HTERT RPE-1 (cell line): ENCODE data around the gene REPIN1.
"Not testable (repeated sequence)": the region's sequence is repeated elsewhere in the genome, so short reads cannot be mapped to it uniquely, and the experiment has no call there.

Experiments
- in situ Hi-C: fragments of 300-500 bp; cut with MboI; formaldehyde crosslinking; loops from 4 replicates; pipeline ENCODE4 v1.14.3; 2020; ENCODE audit warnings: low sequenced_read_pairs

REPIN1 gene

GRCh38 chr7:150374472-150374871, 5.8 kb downstream of the REPIN1 start:
- in situ Hi-C loops, result no loop called here

DNA sequence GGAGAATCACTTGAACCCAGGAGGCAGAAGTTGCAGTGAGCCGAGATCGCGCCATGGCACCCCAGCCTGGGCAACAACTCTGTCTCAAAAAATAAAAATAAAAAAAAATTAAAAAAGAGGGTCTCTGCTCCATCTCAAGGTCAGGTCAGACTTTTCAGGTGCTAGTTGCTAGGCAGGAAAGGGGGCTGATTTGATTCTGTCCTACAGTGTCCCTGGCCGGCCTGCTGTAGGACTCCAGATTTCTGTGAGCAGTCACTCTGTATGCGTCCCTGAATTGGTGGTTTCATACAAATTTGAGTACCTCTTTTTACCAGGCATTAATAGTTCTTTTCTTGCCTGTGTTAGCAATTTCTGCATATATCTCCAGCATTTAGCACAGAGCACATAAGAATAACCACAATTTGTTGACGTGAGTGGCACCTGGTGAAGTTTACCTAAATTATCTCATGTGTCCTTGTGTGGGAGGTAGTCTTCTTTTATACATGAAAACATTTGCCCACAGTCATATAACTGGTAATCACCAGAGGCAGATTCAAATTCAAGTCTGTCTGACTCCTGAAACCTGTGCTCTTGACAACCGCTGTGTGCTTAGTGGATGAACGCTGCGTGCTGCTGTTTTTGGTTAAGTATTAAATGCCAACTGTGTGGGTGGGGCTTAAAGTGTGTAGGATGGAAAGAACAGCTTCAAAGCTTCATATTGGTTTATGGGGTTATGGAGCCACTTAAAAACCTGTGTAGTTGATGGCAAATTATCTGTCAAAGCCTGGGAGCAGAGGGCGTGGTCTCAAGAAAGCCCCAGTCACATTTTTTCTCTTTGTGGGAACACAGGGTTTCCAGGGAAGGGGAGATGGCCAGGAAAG, 7.3 kb downstream of the REPIN1 start:
- in situ Hi-C loops, result no loop called here

DNA sequence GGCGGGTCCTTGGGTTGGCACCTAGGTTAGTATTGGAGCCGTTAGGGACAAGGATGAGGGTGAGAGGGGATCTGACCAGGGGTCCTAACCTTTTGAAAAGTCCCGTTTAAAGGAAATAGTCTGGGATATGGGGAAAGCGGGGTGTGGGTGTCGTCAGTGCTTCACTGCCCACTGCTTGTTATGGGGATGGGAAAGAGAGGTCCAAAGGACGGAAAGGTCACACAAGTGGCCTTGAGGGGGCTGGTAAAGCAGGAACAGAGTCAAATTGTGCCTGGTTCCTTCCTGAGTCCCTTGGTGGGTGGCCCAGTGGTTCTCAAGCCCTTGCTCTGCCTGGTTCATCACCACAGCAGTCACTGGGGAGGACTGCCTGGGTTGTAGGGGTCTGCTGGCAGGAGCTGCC, 7.9 kb downstream of the REPIN1 start:
- in situ Hi-C loops, result no loop called here

DNA sequence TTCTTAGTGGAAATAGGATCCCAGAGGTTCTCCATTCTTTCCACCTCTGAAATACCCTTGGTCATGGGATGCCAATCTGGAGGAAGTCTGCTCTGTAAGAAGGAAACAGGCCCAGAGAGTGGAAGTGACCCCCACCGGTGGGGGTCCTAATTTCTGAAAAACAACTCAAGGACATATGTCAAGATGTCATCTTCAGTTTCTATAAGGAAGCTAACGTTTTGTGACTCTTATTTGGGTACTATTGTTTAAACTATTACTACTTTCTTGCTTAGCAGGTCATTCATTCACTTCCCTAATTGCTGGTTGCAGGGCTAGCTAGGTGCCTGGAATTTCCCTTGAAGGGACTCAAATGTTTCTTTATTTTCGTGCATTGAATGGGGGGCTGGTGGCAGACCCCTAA, 8.6 kb downstream of the REPIN1 start:
- in situ Hi-C loops, result no loop called here

- in situ Hi-C loops, result no loop called here
These were observed 9.0 kb downstream of the REPIN1 start for GRCh38 chr7:150377635-150378034.

DNA sequence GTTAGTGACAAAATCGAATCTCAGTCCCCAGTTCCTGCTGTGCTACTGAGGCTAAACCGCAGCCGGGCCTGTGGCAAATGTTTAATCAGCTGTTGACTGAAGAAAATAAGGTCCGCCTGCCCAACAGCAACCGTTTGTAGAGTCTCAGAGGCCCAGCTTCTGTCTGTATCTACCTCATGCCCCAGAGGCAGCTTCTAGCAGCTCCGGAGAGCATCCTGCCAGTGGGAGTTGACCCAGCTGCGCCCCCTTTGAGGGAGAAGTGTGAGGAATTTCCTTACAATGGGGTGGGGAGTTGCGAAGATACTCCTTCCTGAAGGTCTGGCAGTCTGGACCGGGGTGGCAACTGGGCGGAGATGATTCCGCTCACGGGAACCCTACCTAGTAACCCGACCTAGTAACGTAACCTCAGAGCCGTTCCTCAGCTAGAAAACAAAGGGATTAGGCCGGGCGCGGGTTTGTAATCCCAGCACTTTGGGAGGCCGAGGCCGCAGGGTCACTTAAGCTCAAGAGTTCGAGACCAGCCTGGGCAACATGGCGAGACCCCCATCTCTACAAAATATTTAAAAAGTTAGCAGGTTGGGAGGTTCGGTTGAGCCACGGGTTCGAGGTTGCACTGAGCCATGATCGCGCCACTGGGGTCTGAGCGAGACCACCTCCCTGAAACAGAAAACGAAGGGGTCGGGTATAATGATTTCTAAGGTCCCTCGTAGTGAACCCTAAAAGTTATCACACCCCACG, 9.7 kb downstream of the REPIN1 start:
- in situ Hi-C loops, result no loop called here

GRCh38 chr7:150378853-150379440, 10.3 kb downstream of the REPIN1 start, which contains the start of gene ZNF775:
Gene ZNF775 (plus strand): TSS chr7:150379330. CDS start chr7:150388471, 9,141 bp downstream.
- in situ Hi-C loops, result no loop called here

- in situ Hi-C loops, result no loop called here
These were observed 11.1 kb downstream of the REPIN1 start for GRCh38 chr7:150379441-150380379.

DNA sequence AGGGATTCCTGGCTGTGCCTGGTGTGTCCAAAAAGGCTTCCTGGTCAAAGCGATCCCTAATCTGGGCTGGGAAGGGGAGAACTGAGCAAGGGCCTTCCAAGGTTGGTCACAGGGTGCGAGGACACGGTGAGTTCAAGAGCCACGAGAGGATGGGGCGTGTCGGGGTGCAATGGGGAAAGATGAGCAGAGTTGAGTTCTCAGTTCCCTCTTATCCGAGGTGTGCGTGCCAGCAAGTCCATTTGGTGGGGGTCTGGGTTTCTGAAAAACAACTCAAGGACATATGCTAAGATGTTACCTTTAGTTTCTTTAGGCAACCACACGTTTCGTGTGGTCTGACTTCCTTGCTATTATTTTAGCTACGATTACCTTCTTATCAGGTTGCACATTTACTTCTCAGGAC, 11.8 kb downstream of the REPIN1 start:
- in situ Hi-C loops, result no loop called here

GRCh38 chr7:150381096-150381495, 12.5 kb downstream of the REPIN1 start:
- in situ Hi-C loops, result no loop called here

GRCh38 chr7:150381785-150382122, 13.1 kb downstream of the REPIN1 start:
- in situ Hi-C loops, result no loop called here

- in situ Hi-C loops, result no loop called here
These were observed 13.7 kb downstream of the REPIN1 start for GRCh38 chr7:150382123-150382843.

DNA sequence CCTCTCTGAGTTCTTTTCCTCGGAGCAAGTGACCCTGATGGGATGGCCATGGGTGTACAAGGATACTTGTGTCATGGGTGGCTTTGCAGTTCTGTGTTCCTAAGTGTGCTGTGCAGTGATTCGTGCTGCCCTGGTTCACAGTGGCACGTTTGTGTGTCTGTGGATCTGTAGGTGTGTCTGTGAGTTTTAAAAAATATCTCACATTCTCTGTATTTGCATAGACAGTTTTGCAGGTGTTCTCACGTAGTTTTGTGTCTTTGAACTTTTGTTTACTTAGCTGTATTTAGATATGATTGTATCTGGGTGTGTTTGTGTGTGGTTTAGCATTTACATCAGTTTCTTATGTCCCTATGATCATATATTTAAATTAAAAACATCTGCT, 14.2 kb downstream of the REPIN1 start:
- in situ Hi-C loops, result no loop called here

DNA sequence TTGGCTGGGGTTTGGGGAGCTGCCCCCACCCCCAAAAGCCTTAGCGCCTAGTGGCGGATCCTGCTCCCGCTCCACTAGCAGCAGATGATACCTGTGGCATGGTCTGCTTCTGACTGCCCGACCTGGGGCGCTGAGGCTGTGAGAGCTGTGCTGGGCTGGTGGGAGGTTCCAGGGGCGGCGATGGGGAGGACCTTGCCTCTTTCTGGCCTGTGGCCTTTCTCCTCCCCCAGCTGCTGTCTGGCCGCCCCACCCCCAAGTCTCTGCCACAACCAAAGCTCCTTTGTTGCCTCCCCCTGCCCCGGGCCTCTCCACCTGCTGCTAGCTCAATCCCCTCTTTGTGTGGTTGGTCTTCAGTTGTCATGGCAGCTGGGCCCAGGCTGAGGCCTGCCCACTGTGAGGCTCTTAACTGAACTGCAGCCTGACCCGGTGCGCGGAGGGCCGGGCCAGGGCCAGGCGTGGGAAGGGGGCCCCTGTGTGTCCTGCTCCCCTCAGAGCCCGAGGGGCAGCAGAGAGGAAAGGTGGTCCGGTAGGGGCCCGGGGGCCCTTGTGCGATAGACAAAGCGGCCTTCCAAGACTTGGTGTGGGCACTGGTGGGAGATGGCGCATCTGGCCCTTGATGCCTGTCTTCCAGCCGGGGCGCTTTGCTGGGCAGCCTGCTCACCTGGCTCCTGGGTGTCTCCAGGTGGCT, 15.2 kb downstream of the REPIN1 start:
- in situ Hi-C loops, result no loop called here

DNA sequence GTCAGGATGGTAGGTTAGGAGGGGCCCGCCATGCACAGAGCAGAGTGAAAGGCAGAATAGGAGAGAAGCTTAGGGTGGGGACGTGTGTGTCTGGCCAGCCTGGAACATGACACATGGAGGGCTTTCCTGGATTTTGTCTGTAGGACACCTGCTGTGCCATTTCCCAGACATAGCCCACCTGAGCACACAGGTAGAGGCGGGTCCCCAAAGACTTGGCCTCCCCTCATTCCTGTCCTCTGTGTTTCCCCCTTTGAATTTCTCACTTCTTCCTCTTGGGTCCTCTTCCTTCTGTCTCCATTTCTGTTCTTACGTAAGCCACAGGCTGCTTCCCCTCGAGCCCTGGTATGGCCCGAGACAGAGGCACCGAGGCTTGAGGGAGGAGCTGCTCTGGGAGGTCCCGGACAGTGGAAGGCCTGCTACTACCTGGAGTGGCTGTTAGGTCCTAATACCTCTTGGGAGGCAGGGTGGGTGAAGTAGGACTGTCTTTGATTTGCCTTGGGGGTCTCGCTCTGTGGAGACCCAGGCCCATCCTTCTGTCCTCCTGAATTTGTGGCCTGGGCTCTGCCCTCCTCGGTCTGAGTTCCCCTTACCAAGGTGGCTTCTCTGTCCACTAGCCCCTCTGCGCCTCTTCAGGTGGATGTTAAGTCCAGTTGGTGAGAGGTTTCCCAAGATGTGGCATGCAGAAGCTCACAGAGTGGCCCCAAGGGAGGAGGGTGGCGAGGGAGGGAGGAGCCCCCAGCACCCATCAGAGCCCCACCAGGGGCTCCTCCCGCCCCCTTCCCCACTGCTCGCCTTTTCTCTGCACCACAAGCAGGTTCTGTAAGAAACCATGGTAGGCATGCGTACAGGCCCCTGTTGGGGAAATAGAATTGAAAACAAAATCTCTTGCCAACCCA, 16.0 kb downstream of the REPIN1 start:
- in situ Hi-C loops, result no loop called here

DNA sequence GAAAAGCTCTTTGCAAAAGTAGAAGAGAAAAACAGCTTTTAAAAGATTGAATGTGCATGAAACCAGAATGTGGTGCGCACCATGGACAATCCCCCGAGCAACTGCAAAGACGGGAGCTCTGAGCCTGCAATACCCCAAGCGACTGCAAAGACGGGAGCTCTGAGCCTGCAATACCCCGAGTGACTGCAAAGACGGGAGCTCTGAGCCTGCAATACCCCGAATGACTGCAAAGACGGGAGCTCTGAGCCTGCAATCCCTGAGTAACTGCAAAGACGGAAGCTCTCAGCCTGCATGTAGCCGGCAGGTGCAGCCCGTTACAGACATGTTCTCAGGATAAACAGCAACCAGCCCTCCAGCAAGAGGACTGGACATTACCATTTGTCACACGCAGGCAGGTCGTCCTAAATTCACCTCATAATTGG, 16.7 kb downstream of the REPIN1 start:
- in situ Hi-C loops, result no loop called here

DNA sequence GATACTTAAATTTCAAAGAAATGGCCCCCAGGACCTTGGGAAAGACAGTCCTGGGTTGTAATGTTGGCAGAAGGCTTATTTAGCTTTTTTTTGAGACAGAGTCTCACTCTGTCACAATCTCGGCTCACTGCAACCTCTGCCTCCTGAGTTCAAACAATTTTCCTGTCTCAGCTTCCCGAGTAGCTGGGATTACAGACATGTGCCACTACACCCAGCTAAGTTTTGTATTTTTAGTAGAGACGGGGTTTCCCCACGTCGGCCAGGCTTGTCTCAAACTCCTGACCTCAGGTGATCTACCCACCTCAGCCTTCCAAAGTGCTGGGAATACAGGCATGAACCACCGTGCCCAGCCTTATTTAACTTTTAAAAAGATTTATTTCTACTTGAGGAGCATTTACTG, 17.3 kb downstream of the REPIN1 start:
- in situ Hi-C loops, result not testable (repeated sequence)

- in situ Hi-C loops, result no loop called here
These were observed 19.7 kb downstream of the REPIN1 start for GRCh38 chr7:150388306-150388705.
